Esophagus muscularis mucosa (tissue), 4 donors: ENCODE measurements around the gene RIPK3. TPM values are rescaled to one million over a fixed set of nuclear protein-coding genes. Genes with fewer than 3 reads are reported as not detected.

Experiments
- DNase-seq: peaks from one replicate; pipeline ENCODE4 v3.0.0-alpha.2; 2017; ENCODE audit errors: extremely low spot score
- H3K27ac ChIP-seq, 4 donors: fragments of 200-600 bp; sonication (generic); replicated peaks in 1 of 4; 1 replicate in 3 of 4; 2 replicates in 1 of 4; pipeline ENCODE4 v1.5.1; 2016 to 2019; ENCODE audit warnings: mild to moderate bottlenecking in 1 of 4
- H3K27me3 ChIP-seq, 4 donors: fragments of 200-600 bp; sonication (generic); one replicate each; pipeline versions ENCODE4 v1.5.1 to v1.6.0; 2016 to 2019
- H3K36me3 ChIP-seq, 4 donors: fragments of 200-600 bp; sonication (generic); one replicate each; pipeline ENCODE4 v1.5.1; 2016 to 2019
- H3K4me1 ChIP-seq, 4 donors: fragments of 200-600 bp; sonication (generic); one replicate each; pipeline ENCODE4 v1.5.1; 2016 to 2019
- H3K4me3 ChIP-seq, 4 donors: fragments of 200-600 bp; sonication (generic); 1 replicate in 2 of 4; 2 replicates in 2 of 4; pipeline ENCODE4 v1.5.1; 2016 to 2019; ENCODE audit warnings: mild to moderate bottlenecking in 4 of 4, moderate library complexity in 1 of 4
- H3K9me3 ChIP-seq, 4 donors: fragments of 200-600 bp; sonication (generic); 1 replicate in 3 of 4; 2 replicates in 1 of 4; pipeline ENCODE4 v1.5.1; 2016 to 2019
- CTCF ChIP-seq, 3 experiments: fragments of 200-600 bp in 2 of 3; fragments of 450-650 bp in 1 of 3; sonication (generic) in 2 of 3; IDR thresholded peaks; one replicate each; pipeline ENCODE4 v1.5.1; 2017 to 2019; ENCODE audit warnings: antibody characterized with exemption in 3 of 3, mild to moderate bottlenecking in 2 of 3, moderate library complexity in 1 of 3
- EP300 ChIP-seq: sonication (generic); formaldehyde crosslinking; IDR thresholded peaks from one replicate; pipeline ENCODE4 v1.6.1; 2017; ENCODE audit warnings: antibody characterized with exemption
- POLR2A ChIP-seq: fragments of 450-650 bp; IDR thresholded peaks from one replicate; pipeline ENCODE4 v1.6.1; 2017; ENCODE audit warnings: antibody characterized with exemption, moderate library complexity, mild to moderate bottlenecking, low read depth
- POLR2AphosphoS5 ChIP-seq, 2 donors: sonication (generic); formaldehyde crosslinking; IDR thresholded peaks; one replicate each; pipeline ENCODE4 v1.6.1; 2017; ENCODE audit warnings: antibody characterized with exemption in 2 of 2
- WGBS: methylation state at CpG from one replicate; pipeline ENCODE4 v1.1.5; 2018; 5-methylcytosine and 5-hydroxymethylcytosine counted together
- intact Hi-C: fragments of 100-400 bp; cut with DNase I; formaldehyde crosslinking; loops from one replicate; pipeline ENCODE4 v1.15.1; 2023
- total RNA-seq, 4 donors: library from RNA; depleted of rRNA; stranded (reverse); fragments of >200 nt; gene quantifications; one replicate each; pipeline versions ENCODE4 v1.1.0 to v1.2.1, GENCODE V29; 2016

RIPK3 gene
- total RNA-seq, 4 donors from 2014 or later: 3.8 to 6.4 (median 6.1) TPM

DNA sequence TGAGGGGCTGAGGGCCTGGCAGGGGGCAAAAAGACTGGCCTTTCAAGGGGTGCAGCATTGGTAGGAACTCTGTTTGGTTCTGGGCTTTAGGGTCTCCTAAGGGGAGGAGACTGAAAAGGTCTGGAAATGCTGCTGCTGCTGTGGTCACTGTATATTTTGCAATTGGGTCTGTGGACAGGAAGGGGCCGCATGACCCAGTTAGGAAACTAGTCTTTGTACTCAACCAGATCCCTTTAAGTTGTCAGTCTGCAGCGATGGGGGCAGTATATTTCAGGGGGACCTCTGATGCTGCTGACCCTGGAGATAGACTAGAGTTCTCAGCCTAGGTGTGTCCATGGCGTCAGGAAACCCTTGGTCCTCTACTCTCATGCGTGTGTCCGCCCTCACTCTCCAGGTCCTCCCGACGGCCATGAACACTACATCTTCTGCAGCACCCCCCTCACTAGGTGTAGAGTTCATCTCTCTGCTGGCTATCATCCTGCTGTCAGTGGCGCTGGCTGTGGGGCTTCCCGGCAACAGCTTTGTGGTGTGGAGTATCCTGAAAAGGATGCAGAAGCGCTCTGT is 24.5 kb downstream of the RIPK3 start:
- H3K4me1 ChIP-seq: peaks cover 30 to 72% (median 54%) of the 10 kb centered on the region in 4 donors
- peaks cover 0 to 57% (median 18%) of the 10 kb centered on the region in 4 donors for H3K27me3 ChIP-seq
- H3K4me3 ChIP-seq: no peak overlapping the region
- peak overlapping the region; percentile 5 to 71 (median 58) for H3K27ac ChIP-seq
- no peaks in the 10 kb centered on the region for H3K9me3 ChIP-seq
- TF ChIP-seq POLR2A (no peak), EP300 (no peak), CTCF (IDR thresholded peaks at IDR 0.05) (no peak)
- intact Hi-C loops: no loop called here
- DNase-seq: no peak
- 90% methylated on average over 6 of the region's 10 CpGs for WGBS
- H3K36me3 ChIP-seq: peaks cover 0 to 16% (median 0%) of the 10 kb centered on the region in 4 donors

- H3K36me3 ChIP-seq: peaks cover 0 to 9% (median 0%) of the 10 kb centered on the region in 4 donors
- intact Hi-C loops: loop anchor here (5.0 kb wide), 1 partner anchor 123 kb away; no protein-coding TSS in a partner anchor
- DNase-seq: no peak
- peak overlapping the region in 3 of 4 donors; percentile 30 to 71 (median 31) for H3K27ac ChIP-seq
- H3K9me3 ChIP-seq: no peaks in the 10 kb centered on the region
- H3K27me3 ChIP-seq: peaks cover 0 to 50% (median 17%) of the 10 kb centered on the region in 4 donors
- peaks cover 37 to 79% (median 62%) of the 10 kb centered on the region in 4 donors for H3K4me1 ChIP-seq
- TF ChIP-seq CTCF (IDR thresholded peaks at IDR 0.05) (no peak), EP300 (no peak)
- no peak overlapping the region for H3K4me3 ChIP-seq
- WGBS: 77% methylated on average over 5 of the region's 5 CpGs
Observed at GRCh38 chr14:24314377-24315193, 25.2 kb downstream of the RIPK3 start.

DNA sequence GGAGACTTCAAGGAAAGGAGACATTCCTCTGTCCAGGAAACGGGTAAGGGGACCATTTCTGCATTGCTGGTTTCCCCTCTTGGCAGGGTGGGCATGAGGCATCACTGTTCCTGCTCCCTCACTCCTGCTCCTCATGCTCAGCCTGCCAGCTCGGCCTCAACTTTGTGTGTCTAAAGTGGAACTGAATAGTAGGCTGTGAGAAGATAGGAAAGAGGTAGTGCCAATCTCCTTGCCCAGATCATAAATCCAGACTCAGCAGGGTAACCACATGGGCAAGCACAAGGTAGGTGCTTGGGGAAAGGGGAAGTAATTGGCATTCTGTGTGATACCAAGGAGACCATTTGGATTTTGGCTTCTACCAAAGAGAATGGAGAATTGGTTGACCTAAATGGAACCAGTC is 25.9 kb downstream of the RIPK3 start:
- peaks cover 0 to 43% (median 13%) of the 10 kb centered on the region in 4 donors for H3K27me3 ChIP-seq
- H3K9me3 ChIP-seq: no peaks in the 10 kb centered on the region
- no peak for DNase-seq
- intact Hi-C loops: loop anchor here (5.0 kb wide), 1 partner anchor 123 kb away; no protein-coding TSS in a partner anchor
- peaks cover 0 to 2% (median 0%) of the 10 kb centered on the region in 4 donors for H3K36me3 ChIP-seq
- peaks cover 42 to 83% (median 67%) of the 10 kb centered on the region in 4 donors for H3K4me1 ChIP-seq
- WGBS: 83% methylated on average over 2 of the region's 2 CpGs
- TF ChIP-seq EP300 (no peak), CTCF (IDR thresholded peaks at IDR 0.05) (no peak), POLR2AphosphoS5 (IDR thresholded peaks at IDR 0.05) (no peak), POLR2A (no peak)
- peak overlapping the region in 2 of 4 donors; percentile 27 to 30 for H3K27ac ChIP-seq
- no peak overlapping the region for H3K4me3 ChIP-seq

- peaks cover 52 to 84% (median 70%) of the 10 kb centered on the region in 4 donors for H3K4me1 ChIP-seq
- no peaks in the 10 kb centered on the region for H3K36me3 ChIP-seq
- DNase-seq: no peak
- no peak for TF ChIP-seq POLR2A
- peak; percentile 23 to 45 for TF ChIP-seq POLR2AphosphoS5 (IDR thresholded peaks at IDR 0.05)
- no peak for TF ChIP-seq EP300
- 65% methylated on average over 9 of the region's 9 CpGs for WGBS
- no peaks in the 10 kb centered on the region for H3K9me3 ChIP-seq
- intact Hi-C loops: loop anchor here (5.0 kb wide), 1 partner anchor 124 kb away; no protein-coding TSS in a partner anchor
- peaks cover 0 to 33% (median 9%) of the 10 kb centered on the region in 4 donors for H3K27me3 ChIP-seq
- H3K27ac ChIP-seq: peak overlapping the region; percentile 77 to 90 (median 84)
- no peak overlapping the region for H3K4me3 ChIP-seq
Observed at GRCh38 chr14:24312736-24313507, 26.9 kb downstream of the RIPK3 start.
